Body of pancreas (tissue), 4 donors: ENCODE results near the gene ABCA1. TPM values are rescaled to one million over a fixed set of nuclear protein-coding genes. Genes with fewer than 3 reads are reported as not detected.

Source experiments
- ATAC-seq: fragments of 150-250 bp; one replicate; pipeline ENCODE4 v1.9.1; 2016
- DNase-seq, 4 donors: peaks; one replicate each; pipeline ENCODE4 v3.0.0-alpha.2; 2019
- H3K27ac ChIP-seq, 4 donors: fragments of 200-600 bp; sonication (generic); 1 replicate in 3 of 4; 2 replicates in 1 of 4; pipeline versions ENCODE4 v1.5.1 to v1.6.1; 2016 to 2019; ENCODE audit warnings: mild to moderate bottlenecking in 1 of 4, mixed read lengths in 1 of 4, moderate library complexity in 1 of 4
- H3K27me3 ChIP-seq, 2 donors: fragments of 200-600 bp; sonication (generic); one replicate each; pipeline ENCODE4 v1.6.0; 2016; ENCODE audit warnings: mild to moderate bottlenecking in 1 of 2
- H3K36me3 ChIP-seq, 2 donors: fragments of 200-600 bp; sonication (generic); replicated peaks in 1 of 2; 2 replicates each; pipeline ENCODE4 v1.5.1; 2016; ENCODE audit warnings: low read depth in 2 of 2; ENCODE audit not compliant: insufficient read depth in 1 of 2
- H3K4me1 ChIP-seq: fragments of 200-600 bp; sonication (generic); one replicate; pipeline ENCODE4 v1.6.0; 2016
- H3K4me3 ChIP-seq, 2 donors: fragments of 200-600 bp; sonication (generic); 1 replicate in 1 of 2; 2 replicates in 1 of 2; pipeline ENCODE4 v1.5.1; 2016 to 2019
- H3K9me3 ChIP-seq, 3 donors: fragments of 200-600 bp; sonication (generic); 1 replicate in 2 of 3; 2 replicates in 1 of 3; pipeline ENCODE4 v1.5.1; 2016
- POLR2A ChIP-seq, 3 donors: fragments of 450-650 bp; IDR thresholded peaks; one replicate each; pipeline ENCODE4 v1.6.1; 2016; ENCODE audit warnings: antibody characterized with exemption in 3 of 3, mild to moderate bottlenecking in 2 of 3
- WGBS, 2 donors: methylation state at CpG; one replicate each; pipeline ENCODE4 v1.1.5; 2017; 5-methylcytosine and 5-hydroxymethylcytosine counted together
- intact Hi-C: fragments of 100-400 bp; cut with DNase I; formaldehyde crosslinking; loops from one replicate; pipeline ENCODE4 v1.15.1; 2023
- total RNA-seq, 2 donors: library from RNA; depleted of rRNA; stranded (reverse); fragments of >200 nt; gene quantifications; one replicate each; pipeline ENCODE4 v1.1.0, GENCODE V29; 2016
- TF ChIP-seq, protein P1 (sequence below), 7 experiments: fragments of 450-650 bp in 4 of 7; fragments of 200-600 bp in 3 of 7; sonication (generic) in 3 of 7; IDR thresholded peaks; one replicate each; pipeline ENCODE4 v1.5.1; 2016 to 2019; ENCODE audit warnings: antibody characterized with exemption in 7 of 7

ABCA1 gene
- total RNA-seq, 2 donors from 2014 or later, result 18.1 to 18.9 TPM

DNA sequence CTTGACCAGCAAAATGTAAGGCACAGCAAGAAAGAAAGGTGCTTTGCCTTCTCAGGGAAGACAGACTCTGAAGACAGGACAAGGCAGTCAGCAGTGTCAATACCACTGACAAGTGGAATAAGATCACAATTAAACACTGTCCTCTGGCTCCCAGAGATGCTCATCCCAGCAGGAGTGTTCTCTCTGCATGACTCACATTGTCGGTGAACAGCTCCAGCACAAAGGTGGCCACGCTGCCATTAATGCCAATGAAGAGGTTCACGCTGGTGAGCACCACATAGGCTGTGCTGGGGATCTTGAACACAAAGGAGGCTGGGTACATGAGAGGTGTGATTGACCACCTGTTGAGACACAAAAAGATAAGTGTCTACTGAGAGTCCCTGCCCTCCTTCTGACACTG lies 132.1 kb downstream of the ABCA1 start:
- ATAC-seq (no peak), DNase-seq (no peak)
- H3K36me3 ChIP-seq, result peaks cover 16 to 43% of the 10 kb centered on the region in 2 donors
- no peaks in the 10 kb centered on the region for H3K9me3 ChIP-seq
- no peak overlapping the region for H3K27ac ChIP-seq
- no peaks in the 10 kb centered on the region for H3K4me1 ChIP-seq
- no peak for TF ChIP-seq POLR2A (IDR thresholded peaks at IDR 0.05)
- TF ChIP-seq, protein P1, sequence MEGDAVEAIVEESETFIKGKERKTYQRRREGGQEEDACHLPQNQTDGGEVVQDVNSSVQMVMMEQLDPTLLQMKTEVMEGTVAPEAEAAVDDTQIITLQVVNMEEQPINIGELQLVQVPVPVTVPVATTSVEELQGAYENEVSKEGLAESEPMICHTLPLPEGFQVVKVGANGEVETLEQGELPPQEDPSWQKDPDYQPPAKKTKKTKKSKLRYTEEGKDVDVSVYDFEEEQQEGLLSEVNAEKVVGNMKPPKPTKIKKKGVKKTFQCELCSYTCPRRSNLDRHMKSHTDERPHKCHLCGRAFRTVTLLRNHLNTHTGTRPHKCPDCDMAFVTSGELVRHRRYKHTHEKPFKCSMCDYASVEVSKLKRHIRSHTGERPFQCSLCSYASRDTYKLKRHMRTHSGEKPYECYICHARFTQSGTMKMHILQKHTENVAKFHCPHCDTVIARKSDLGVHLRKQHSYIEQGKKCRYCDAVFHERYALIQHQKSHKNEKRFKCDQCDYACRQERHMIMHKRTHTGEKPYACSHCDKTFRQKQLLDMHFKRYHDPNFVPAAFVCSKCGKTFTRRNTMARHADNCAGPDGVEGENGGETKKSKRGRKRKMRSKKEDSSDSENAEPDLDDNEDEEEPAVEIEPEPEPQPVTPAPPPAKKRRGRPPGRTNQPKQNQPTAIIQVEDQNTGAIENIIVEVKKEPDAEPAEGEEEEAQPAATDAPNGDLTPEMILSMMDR (IDR thresholded peaks at IDR 0.05), result no peak
- intact Hi-C loops, result no loop called here
- whole genome bisulfite sequencing, 2 donors, result 90 to 100% methylated on average over 3 of the region's 3 CpGs
- H3K4me3 ChIP-seq, result no peak overlapping the region
- H3K27me3 ChIP-seq, result no peaks in the 10 kb centered on the region

DNA sequence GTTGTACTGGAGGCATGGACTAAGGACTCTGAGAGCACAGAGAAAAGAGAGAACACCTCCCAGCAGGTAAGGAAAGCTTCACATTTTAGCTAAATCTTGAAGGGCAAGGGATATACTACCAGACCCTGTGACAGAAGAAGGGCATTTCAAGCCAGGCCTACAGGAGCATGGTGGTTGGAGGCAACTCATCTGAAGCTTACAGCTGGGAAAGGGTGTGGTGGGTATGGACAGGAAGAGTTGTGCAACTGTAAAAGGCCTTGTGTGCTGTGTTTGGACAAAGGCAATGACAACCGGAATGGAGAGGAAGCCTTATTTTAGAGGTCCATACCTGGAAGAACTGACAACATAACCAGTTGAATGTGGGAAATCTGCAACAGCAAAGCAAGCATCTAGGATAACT lies 132.9 kb downstream of the ABCA1 start:
- Histone ChIP-seq H3K36me3 (peaks cover 16 to 42% of the 10 kb centered on the region in 2 donors), H3K27ac (no peak overlapping the region), H3K27me3 (no peaks in the 10 kb centered on the region), H3K4me1 (no peaks in the 10 kb centered on the region), H3K4me3 (no peak overlapping the region), H3K9me3 (no peaks in the 10 kb centered on the region)
- TF ChIP-seq, protein P1 (IDR thresholded peaks at IDR 0.05), result no peak
- no peak for TF ChIP-seq POLR2A (IDR thresholded peaks at IDR 0.05)
- ATAC-seq (no peak), DNase-seq (no peak)
- intact Hi-C loops, result no loop called here
- WGBS, 2 donors, result 67 to 76% methylated on average over 1 of the region's 1 CpG

DNA sequence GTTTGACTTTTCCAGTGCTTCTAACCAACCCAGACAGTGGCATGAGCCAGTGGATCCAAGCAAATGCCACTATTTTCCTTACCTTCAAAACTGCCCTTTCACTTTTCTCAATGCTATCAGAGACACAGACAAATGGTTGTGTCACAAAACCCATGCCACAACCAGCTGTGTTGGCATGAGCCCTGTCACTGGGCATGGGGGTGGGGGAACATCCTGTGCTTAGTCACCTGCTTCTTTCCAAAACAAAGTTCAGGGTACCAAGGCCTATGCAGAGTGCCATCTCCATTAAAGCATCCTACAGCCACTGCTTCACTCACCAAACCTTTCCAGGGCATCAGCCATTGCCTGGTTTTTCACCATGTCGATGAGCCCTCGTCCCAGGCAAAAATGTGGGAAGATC lies 133.9 kb downstream of the ABCA1 start:
- Histone ChIP-seq H3K27ac (no peak overlapping the region), H3K27me3 (no peaks in the 10 kb centered on the region), H3K9me3 (no peaks in the 10 kb centered on the region), H3K36me3 (peaks cover 16 to 40% of the 10 kb centered on the region in 2 donors), H3K4me3 (no peak overlapping the region), H3K4me1 (no peaks in the 10 kb centered on the region)
- intact Hi-C loops, result no loop called here
- WGBS, 2 donors, result 100% methylated on average over 2 of the region's 2 CpGs
- ATAC-seq, result no peak
- TF ChIP-seq POLR2A (IDR thresholded peaks at IDR 0.05), result no peak
- TF ChIP-seq, protein P1 (IDR thresholded peaks at IDR 0.05), result no peak
- no peak for DNase-seq

DNA sequence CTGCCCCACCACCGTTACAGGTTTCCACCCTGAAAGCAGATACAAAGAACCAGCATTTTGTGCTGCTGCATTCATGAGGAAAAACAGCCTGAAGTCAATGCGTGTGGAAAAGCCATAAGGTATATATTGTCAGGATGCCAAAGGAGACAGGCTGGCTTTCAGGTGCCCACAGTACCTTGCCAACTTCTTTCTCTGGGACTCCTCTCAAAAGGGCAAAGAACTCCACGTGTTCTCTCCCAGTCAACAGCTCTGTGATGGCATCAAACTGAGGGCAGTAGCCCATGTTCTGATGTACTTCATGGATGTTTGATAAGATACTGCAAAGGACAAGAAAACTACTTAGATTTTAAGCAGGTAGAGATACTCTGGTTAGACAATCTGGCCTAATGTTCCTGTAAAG lies 139.7 kb downstream of the ABCA1 start:
- Histone ChIP-seq H3K27me3 (no peaks in the 10 kb centered on the region), H3K27ac (no peak overlapping the region)
- WGBS, 2 donors, result 61 to 83% methylated on average over 3 of the region's 3 CpGs

More for the DNA sequence above, 139.7 kb downstream of the ABCA1 start:
- TF ChIP-seq, protein P1 (IDR thresholded peaks at IDR 0.05), result no peak
- TF ChIP-seq POLR2A (IDR thresholded peaks at IDR 0.05), result no peak
- intact Hi-C loops, result no loop called here
- no peaks in the 10 kb centered on the region for H3K4me1 ChIP-seq
- no peaks in the 10 kb centered on the region for H3K9me3 ChIP-seq
- peaks cover 5 to 35% of the 10 kb centered on the region in 2 donors for H3K36me3 ChIP-seq
- ATAC-seq (no peak), DNase-seq (no peak)
- no peak overlapping the region for H3K4me3 ChIP-seq
